GM23338 (cell line): ENCODE data around the gene SHISA8. TPM values are rescaled to one million over a fixed set of nuclear protein-coding genes. Genes with fewer than 3 reads are reported as not detected.

Experiments
- ATAC-seq: fragments of 200-7000 bp; cut with Tn5 transposase; 3 replicates; pipeline ENCODE4 v1.9.1; 2020
- DNase-seq: peaks from one replicate; pipeline ENCODE4 v3.0.0-alpha.2; 2015; ENCODE audit warnings: low spot score
- H2AFZ ChIP-seq: fragments of 200-600 bp; sonication (generic); 2 replicates; pipeline ENCODE4 v1.8.0; 2016; ENCODE audit warnings: antibody characterized with exemption, mild to moderate bottlenecking, moderate library complexity
- H3F3A ChIP-seq: fragments of 200-600 bp; sonication (generic); replicated peaks from 2 replicates; pipeline ENCODE4 v1.8.0; 2017; ENCODE audit warnings: antibody characterized with exemption, mixed run types, low read depth
- H3K27ac ChIP-seq: fragments of 200-600 bp; sonication (generic); 2 replicates; pipeline ENCODE4 v1.6.1; 2016; ENCODE audit warnings: low read depth
- H3K27me3 ChIP-seq: fragments of 200-600 bp; sonication (generic); 2 replicates; pipeline ENCODE4 v1.8.0; 2016; ENCODE audit warnings: mild to moderate bottlenecking, mixed run types, moderate library complexity; ENCODE audit not compliant: insufficient read depth
- H3K36me3 ChIP-seq: fragments of 200-600 bp; sonication (generic); 2 replicates; pipeline ENCODE4 v1.8.0; 2016; ENCODE audit warnings: mild to moderate bottlenecking; ENCODE audit not compliant: insufficient read depth
- H3K4me1 ChIP-seq: fragments of 200-600 bp; sonication (generic); 2 replicates; pipeline ENCODE4 v1.8.0; 2016; ENCODE audit warnings: mild to moderate bottlenecking, moderate library complexity; ENCODE audit not compliant: insufficient read depth
- H3K4me2 ChIP-seq: fragments of 200-600 bp; sonication (generic); 2 replicates; pipeline ENCODE4 v1.7.1; 2017; ENCODE audit warnings: mixed run types
- H3K4me3 ChIP-seq: fragments of 200-600 bp; sonication (generic); 2 replicates; pipeline ENCODE4 v1.6.1; 2016; ENCODE audit warnings: mixed run types
- H3K79me2 ChIP-seq: fragments of 200-600 bp; sonication (generic); replicated peaks from 2 replicates; pipeline ENCODE4 v1.8.0; 2017; ENCODE audit warnings: mild to moderate bottlenecking; ENCODE audit not compliant: insufficient read depth
- H3K9me2 ChIP-seq: fragments of 200-600 bp; sonication (generic); 2 replicates; pipeline ENCODE4 v1.8.0; 2017; ENCODE audit not compliant: insufficient read depth
- H4K20me1 ChIP-seq: fragments of 200-600 bp; sonication (generic); replicated peaks from 2 replicates; pipeline ENCODE4 v1.8.0; 2017; ENCODE audit warnings: mild to moderate bottlenecking; ENCODE audit not compliant: insufficient read depth
- H3K27ac Mint-ChIP-seq: 2 replicates; pipeline ENCODE4 v1.8.0; 2020; ENCODE audit warnings: inconsistent platforms, mild to moderate bottlenecking, moderate library complexity, mixed read lengths
- H3K27me3 Mint-ChIP-seq: 3 replicates; pipeline ENCODE4 v1.8.0; 2022; ENCODE audit warnings: low read depth, mild to moderate bottlenecking, moderate library complexity, mixed read lengths, inconsistent platforms; ENCODE audit not compliant: insufficient read depth, poor library complexity
- H3K36me3 Mint-ChIP-seq: 3 replicates; pipeline ENCODE4 v1.8.0; 2021; ENCODE audit warnings: low read depth, mild to moderate bottlenecking, inconsistent platforms, moderate library complexity, mixed read lengths
- H3K4me1 Mint-ChIP-seq: 3 replicates; pipeline ENCODE4 v1.8.0; 2020; ENCODE audit warnings: mild to moderate bottlenecking, inconsistent platforms, mixed read lengths
- H3K4me3 Mint-ChIP-seq: 3 replicates; pipeline ENCODE4 v1.8.0; 2021; ENCODE audit warnings: moderate library complexity, mild to moderate bottlenecking, inconsistent platforms, mixed read lengths
- H3K9me3 Mint-ChIP-seq: 3 replicates; pipeline ENCODE4 v1.8.0; 2020; ENCODE audit warnings: moderate library complexity, mild to moderate bottlenecking, inconsistent platforms, mixed read lengths
- CREB1 ChIP-seq: fragments of 250-450 bp; sonication (Bioruptor Pico); IDR thresholded peaks from 2 replicates; pipeline ENCODE4 v1.5.0; 2020; ENCODE audit warnings: low read depth, mild to moderate bottlenecking, moderate library complexity
- EZH2phosphoT487 ChIP-seq: fragments of 200-600 bp; sonication (generic); IDR thresholded peaks from one replicate; pipeline ENCODE4 v1.8.1; 2018; ENCODE audit warnings: antibody characterized with exemption; ENCODE audit not compliant: unreplicated experiment
- POLR2AphosphoS5 ChIP-seq: IDR thresholded peaks from 2 replicates; pipeline ENCODE4 v1.6.1; 2016; ENCODE audit warnings: antibody characterized with exemption, low read depth
- REST ChIP-seq: IDR thresholded peaks from one replicate; pipeline ENCODE4 v1.6.1; 2018; ENCODE audit warnings: antibody characterized with exemption; ENCODE audit not compliant: unreplicated experiment
- STAT1 ChIP-seq: IDR thresholded peaks from one replicate; pipeline ENCODE4 v1.6.1; 2016; ENCODE audit warnings: antibody characterized with exemption; ENCODE audit not compliant: unreplicated experiment
- ZNF462 ChIP-seq: fragments of 250-450 bp; sonication (Bioruptor Pico); IDR thresholded peaks from 2 replicates; pipeline ENCODE4 v1.5.0; 2020; ENCODE audit warnings: mild to moderate bottlenecking, moderate library complexity
- polyA plus RNA-seq: library from polyadenylated mRNA; unstranded; fragments of >200 nt; fragmentation: Nextera tagmentation; extraction: Ambion mirVana; gene quantifications from 2 replicates; pipeline ENCODE4 v1.2.1, GENCODE V29; 2016
- total RNA-seq: library from RNA; depleted of rRNA; stranded (reverse); fragments of >200 nt; shearing (Covaris generic); gene quantifications from 2 replicates; pipeline ENCODE4 v1.2.3, GENCODE V29; 2014

Gene SHISA8
- total and polyA plus RNA-seq, 2 experiments from 2014 or later = 5.1 TPM; not detected in 1

DNA sequence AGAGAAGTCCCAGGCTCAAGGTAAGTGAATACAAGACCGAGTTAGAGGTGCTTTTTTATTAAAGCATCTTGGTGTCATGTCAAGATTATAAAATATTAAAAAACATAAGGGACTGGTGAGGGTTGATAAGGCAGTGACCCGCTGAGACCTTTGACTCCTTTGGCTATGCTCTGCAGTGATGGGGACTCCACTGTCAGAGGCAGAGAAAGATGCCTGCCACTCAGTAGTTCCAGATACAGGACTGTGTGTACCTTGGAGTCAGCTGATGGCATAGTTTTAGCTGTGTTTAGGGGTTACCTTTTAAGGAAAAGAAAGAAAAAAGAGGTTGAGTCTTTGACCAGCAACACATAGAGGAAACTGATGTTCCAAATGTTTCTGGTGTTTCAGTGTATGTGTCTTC, 40.8 kb downstream of the SHISA8 start (continued):
- no peak for TF ChIP-seq ZNF462 (CRISPR knock-in tag)

- Histone ChIP-seq H3K36me3 (peaks cover 75% of the 10 kb centered on the region), H3K79me2 (peaks cover 6% of the 10 kb centered on the region; the same call in 1 of the 2 replicates), H3K9me2 (no peaks in the 10 kb centered on the region), H3F3A (0 out of 2 replicates have a peak, but pooled peaks cover 8% of the 10 kb centered on the region), H3K4me2 (no peak overlapping the region), H3K27ac (no peak overlapping the region), H4K20me1 (peaks cover 4% of the 10 kb centered on the region), H3K4me1 (no peaks in the 10 kb centered on the region), H2AFZ (no peak overlapping the region), H3K4me3 (no peak overlapping the region), H3K27me3 (no peaks in the 10 kb centered on the region)
- Mint-ChIP-seq H3K4me3 (no peak overlapping the region), H3K4me1 (no peaks in the 10 kb centered on the region), H3K27ac (no peak overlapping the region), H3K27me3 (peaks cover 4% of the 10 kb centered on the region), H3K9me3 (no peaks in the 10 kb centered on the region), H3K36me3 (peaks cover 77% of the 10 kb centered on the region)
- DNase-seq = no peak
- no peak for ATAC-seq
- no peak for TF ChIP-seq CREB1
- TF ChIP-seq ZNF462 (CRISPR knock-in tag) = no peak
- no peak for TF ChIP-seq POLR2AphosphoS5
- TF ChIP-seq STAT1 = no peak
- TF ChIP-seq EZH2phosphoT487 = no peak
- TF ChIP-seq REST = no peak
Measured at GRCh38 chr22:41873391-41873790, 41.5 kb downstream of the SHISA8 start.
